GM13976 (cell line): ENCODE data around the gene ASB15.

Experiments used
- DNase-seq: peaks from one replicate; pipeline ENCODE4 v3.0.0; 2012; ENCODE audit warnings: low spot score
- in situ Hi-C: fragments of 300-500 bp; cut with MboI; formaldehyde crosslinking; loops from one replicate; pipeline ENCODE4 v1.12.0; 2022; ENCODE audit warnings: low sequenced_read_pairs, mixed read lengths, inconsistent platforms; ENCODE audit not compliant: unreplicated experiment
- TF ChIP-seq, protein P1 (sequence below): IDR thresholded peaks from 2 replicates; pipeline ENCODE4 v1.5.1; 2012; ENCODE audit warnings: borderline replicate concordance, mild to moderate bottlenecking; ENCODE audit not compliant: insufficient read depth; ENCODE audit errors: extremely low read depth, missing control alignments, control extremely low read depth

ASB15 gene

DNA sequence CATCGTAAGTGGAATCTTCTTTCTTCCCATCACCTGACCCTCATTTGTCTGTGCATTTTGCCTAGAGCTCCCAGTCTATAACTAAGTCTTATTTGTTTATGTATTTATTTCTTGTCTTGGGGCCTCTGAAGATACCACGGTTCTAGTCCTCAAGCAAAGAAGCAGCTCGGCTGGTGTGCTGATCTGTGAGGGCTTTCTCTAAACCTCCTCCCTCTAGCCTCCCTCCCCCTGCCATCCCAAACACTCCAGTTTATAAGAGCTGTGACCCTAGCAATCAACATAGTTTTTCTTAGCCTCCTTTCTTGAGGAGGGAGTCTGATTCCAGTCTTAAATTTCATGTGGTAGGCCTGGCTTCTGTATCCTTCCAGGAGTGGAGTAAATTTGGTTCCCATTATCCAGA, 28.3 kb upstream of the ASB15 start:
- TF ChIP-seq, protein P1, sequence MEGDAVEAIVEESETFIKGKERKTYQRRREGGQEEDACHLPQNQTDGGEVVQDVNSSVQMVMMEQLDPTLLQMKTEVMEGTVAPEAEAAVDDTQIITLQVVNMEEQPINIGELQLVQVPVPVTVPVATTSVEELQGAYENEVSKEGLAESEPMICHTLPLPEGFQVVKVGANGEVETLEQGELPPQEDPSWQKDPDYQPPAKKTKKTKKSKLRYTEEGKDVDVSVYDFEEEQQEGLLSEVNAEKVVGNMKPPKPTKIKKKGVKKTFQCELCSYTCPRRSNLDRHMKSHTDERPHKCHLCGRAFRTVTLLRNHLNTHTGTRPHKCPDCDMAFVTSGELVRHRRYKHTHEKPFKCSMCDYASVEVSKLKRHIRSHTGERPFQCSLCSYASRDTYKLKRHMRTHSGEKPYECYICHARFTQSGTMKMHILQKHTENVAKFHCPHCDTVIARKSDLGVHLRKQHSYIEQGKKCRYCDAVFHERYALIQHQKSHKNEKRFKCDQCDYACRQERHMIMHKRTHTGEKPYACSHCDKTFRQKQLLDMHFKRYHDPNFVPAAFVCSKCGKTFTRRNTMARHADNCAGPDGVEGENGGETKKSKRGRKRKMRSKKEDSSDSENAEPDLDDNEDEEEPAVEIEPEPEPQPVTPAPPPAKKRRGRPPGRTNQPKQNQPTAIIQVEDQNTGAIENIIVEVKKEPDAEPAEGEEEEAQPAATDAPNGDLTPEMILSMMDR = no peak
- in situ Hi-C loops = no loop called here
- no peak for DNase-seq

DNA sequence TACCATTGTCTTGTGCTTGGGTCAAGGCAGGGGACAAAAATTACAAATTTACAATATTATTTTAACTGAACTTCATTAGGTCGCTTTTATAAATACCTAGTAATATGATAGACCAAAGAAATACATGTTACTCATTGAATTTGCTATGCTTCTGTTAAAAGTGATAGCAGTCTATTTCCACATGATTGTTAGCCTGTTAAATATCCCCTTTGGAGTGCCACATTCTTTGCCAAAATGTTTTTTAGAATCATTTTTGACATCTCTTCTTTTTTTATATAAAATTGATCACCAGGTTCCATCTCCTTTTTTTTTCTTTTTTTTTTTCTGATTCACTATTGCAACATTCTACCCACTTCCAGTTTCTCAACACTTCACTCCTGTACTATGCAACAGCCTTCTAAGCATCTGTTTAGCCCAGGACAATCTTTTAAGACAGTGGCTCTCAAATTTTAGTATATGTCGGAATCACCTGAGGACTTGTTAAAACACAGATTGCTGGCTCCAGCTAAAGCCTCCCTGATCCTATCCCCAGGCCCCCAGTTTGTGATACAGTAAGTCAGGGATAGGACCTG, 27.6 kb upstream of the ASB15 start:
- in situ Hi-C loops = no loop called here
- TF ChIP-seq, protein P1 = no peak
- no peak for DNase-seq

DNA sequence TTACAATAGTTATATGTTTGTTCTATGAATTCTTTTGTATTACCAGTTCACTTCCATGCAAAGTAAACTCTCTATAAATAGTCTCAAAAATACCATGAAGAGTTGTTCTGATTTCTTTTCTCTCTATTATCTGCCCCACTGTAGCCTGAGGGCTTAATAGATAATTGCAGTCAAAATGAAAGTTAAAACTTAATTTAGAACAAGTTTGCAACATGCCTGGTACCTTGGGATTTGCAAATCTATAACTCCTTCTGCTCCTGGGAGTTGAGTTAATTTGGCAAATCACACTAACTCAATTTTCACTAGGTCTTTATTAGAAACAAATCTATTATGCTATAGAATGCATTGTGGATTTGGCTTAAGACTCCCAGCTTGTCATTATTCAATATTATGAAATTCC, 22.2 kb upstream of the ASB15 start:
- DNase-seq = no peak
- in situ Hi-C loops = no loop called here
- TF ChIP-seq, protein P1 = no peak

DNA sequence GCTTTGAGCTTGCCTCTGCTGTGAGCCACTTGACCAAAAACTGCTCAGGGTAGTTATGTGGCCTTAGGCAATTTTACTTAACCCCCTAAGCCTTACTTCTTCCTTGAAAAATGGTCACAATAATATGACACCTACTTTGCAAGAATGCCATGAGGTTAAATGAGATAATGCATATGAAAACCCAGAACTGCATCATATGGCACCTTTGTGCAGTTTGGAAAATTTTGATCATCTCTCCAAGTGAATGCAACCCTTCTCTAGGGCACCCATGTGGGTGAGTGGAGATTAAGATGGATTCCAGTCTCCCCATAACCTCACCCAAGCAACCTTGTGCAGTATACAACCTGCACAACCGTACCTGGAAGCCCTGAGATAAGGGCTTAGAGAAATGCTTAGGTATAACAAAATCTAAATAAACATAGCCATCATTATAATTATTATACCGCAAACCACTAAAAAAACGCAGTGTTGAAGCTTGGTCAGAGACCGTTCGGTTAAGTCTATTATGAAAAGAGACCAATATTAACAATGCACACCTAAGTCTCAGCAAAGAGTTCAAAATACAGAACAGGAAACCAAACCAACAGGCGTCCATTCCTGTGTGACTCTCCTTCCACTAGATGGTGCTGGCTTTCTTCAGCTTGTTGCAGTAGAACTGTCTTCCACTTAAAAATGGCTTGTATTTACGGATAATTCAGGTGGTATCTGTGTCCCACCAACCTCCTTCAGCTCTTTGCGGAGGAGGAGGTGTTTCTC, 21.0 kb upstream of the ASB15 start:
- TF ChIP-seq, protein P1 = peak; percentile 45
- in situ Hi-C loops = no loop called here
- no peak for DNase-seq

DNA sequence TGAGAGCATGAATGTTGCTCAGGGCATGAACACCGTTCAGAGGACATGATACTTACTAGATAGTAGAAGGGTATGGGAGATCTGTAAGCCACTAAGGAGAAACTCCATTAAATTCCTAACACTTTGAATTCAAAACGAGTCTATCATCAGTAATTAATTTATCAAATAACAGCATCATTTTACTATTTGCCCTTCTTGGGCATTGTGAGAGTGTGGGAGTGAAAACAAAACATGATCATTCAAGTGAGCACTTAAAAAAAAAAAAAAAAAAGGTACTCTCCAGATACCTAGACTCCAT, 20.5 kb upstream of the ASB15 start:
- in situ Hi-C loops = no loop called here
- TF ChIP-seq, protein P1 = no peak
- DNase-seq = no peak

DNA sequence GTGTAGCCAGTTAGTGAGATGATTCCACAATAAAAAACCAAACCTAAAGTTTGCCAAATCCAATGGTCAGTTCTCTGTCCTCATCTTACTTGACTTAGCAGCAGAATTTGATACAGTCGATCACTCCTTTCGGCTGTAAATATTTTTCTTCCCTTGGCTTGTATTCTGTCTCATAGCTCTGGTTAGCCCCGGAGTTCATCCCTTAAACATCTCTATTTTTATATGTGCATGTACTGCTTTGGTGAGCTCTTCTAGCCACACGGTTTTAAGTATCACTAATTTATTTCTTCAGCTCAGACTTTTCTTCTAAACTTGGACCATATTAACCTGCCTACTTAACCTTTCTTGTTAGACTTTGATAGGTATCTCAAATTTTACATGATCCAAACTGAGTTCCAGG, 17.8 kb upstream of the ASB15 start:
- DNase-seq = no peak
- in situ Hi-C loops = no loop called here
- TF ChIP-seq, protein P1 = no peak
